PC-3 (cell line): ENCODE measurements around the gene WWC2. TPM values are rescaled to one million over a fixed set of nuclear protein-coding genes. Genes with fewer than 3 reads are reported as not detected.

Experiments used
- ATAC-seq: fragments of 200-7000 bp; cut with Tn5 transposase; 2 replicates; pipeline ENCODE4 v1.9.1; 2020; ENCODE audit warnings: mild to moderate bottlenecking, moderate library complexity
- BruUV-seq: library from RNA; stranded (reverse); fragments of 400-500 nt; replicated peaks from 2 replicates; lab custom pipeline; 2021; lab: Mats Ljungman, UMichigan
- CTCF ChIA-PET: fragments of 300-600 bp; sonication (Branson Sonifier 250); formaldehyde crosslinking; loops from one replicate; lab custom pipeline; 2022; ENCODE audit warnings: antibody characterized with exemption; lab: Charles Lee
- POLR2A ChIA-PET: fragments of 300-600 bp; sonication (Branson Sonifier 250); formaldehyde crosslinking; loops from one replicate; lab custom pipeline; 2022; ENCODE audit warnings: antibody characterized with exemption; ENCODE audit not compliant: unreplicated experiment; lab: Charles Lee
- DNase-seq: peaks from one replicate; pipeline ENCODE4 v3.0.0-alpha.2; 2015
- H2AFZ ChIP-seq: fragments of 300-600 bp; sonication (generic); 2 replicates; pipeline ENCODE4 v1.6.0; 2016; ENCODE audit warnings: antibody characterized with exemption, low read length
- H3F3A ChIP-seq: fragments of 300-600 bp; sonication (generic); one replicate; pipeline ENCODE4 v1.6.0; 2017; ENCODE audit warnings: antibody characterized with exemption, low read length, control low read depth, mild to moderate bottlenecking; ENCODE audit not compliant: unreplicated experiment
- H3K27ac ChIP-seq: fragments of 300-600 bp; sonication (generic); 2 replicates; pipeline ENCODE4 v1.5.1; 2016; ENCODE audit warnings: mild to moderate bottlenecking, low read length
- H3K27me3 ChIP-seq: fragments of 300-600 bp; sonication (generic); 2 replicates; pipeline ENCODE4 v1.6.1; 2016; ENCODE audit warnings: low read length, mixed read lengths
- H3K36me3 ChIP-seq: fragments of 300-600 bp; sonication (generic); 2 replicates; pipeline ENCODE4 v1.6.1; 2016; ENCODE audit warnings: low read depth, mixed run types, low read length, mixed read lengths
- H3K4me1 ChIP-seq: fragments of 300-600 bp; sonication (generic); 2 replicates; pipeline ENCODE4 v1.5.1; 2016; ENCODE audit warnings: low read length; ENCODE audit not compliant: insufficient read depth
- H3K4me2 ChIP-seq: fragments of 300-600 bp; sonication (generic); 2 replicates; pipeline ENCODE4 v1.6.0; 2016; ENCODE audit warnings: low read length
- H3K4me3 ChIP-seq: fragments of 300-600 bp; sonication (generic); 2 replicates; pipeline ENCODE4 v1.5.1; 2016; ENCODE audit warnings: mild to moderate bottlenecking, low read length, mixed read lengths
- H3K79me2 ChIP-seq: fragments of 300-600 bp; sonication (generic); 2 replicates; pipeline ENCODE4 v1.6.1; 2017; ENCODE audit warnings: low read length, mixed read lengths
- H3K9ac ChIP-seq: fragments of 300-600 bp; sonication (generic); 2 replicates; pipeline ENCODE4 v1.6.0; 2016; ENCODE audit warnings: mild to moderate bottlenecking, low read length
- H3K9me2 ChIP-seq: fragments of 300-600 bp; sonication (generic); replicated peaks from 2 replicates; pipeline ENCODE4 v1.6.1; 2016; ENCODE audit warnings: mixed run types, low read length, mixed read lengths
- H3K9me3 ChIP-seq: fragments of 300-600 bp; sonication (generic); 2 replicates; pipeline ENCODE4 v1.6.1; 2016; ENCODE audit warnings: low read length, mixed read lengths
- H4K20me1 ChIP-seq: fragments of 300-600 bp; sonication (generic); 2 replicates; pipeline ENCODE4 v1.6.1; 2016; ENCODE audit warnings: low read length, mixed read lengths
- CTCF ChIP-seq: fragments of 300-600 bp; sonication (generic); conservative IDR thresholded peaks from 2 replicates; pipeline ENCODE4 v1.5.1; 2017; ENCODE audit warnings: antibody characterized with exemption, low read depth, mild to moderate bottlenecking, low read length
- EZH2 ChIP-seq: fragments of 300-600 bp; sonication (generic); IDR thresholded peaks from one replicate; pipeline ENCODE4 v1.6.1; 2017; ENCODE audit warnings: antibody characterized with exemption, mild to moderate bottlenecking, low read length; ENCODE audit not compliant: unreplicated experiment
- EZH2phosphoT487 ChIP-seq: fragments of 300-600 bp; sonication (generic); IDR thresholded peaks from 2 replicates; pipeline ENCODE4 v1.6.1; 2018; ENCODE audit warnings: mild to moderate bottlenecking, antibody characterized with exemption, low read length, borderline replicate concordance
- intact Hi-C: fragments of 100-400 bp; cut with micrococcal nuclease; formaldehyde crosslinking; loops from 2 replicates; pipeline ENCODE4 v1.9.0; 2023
- total RNA-seq: library from RNA; depleted of rRNA; stranded (reverse); fragments of >200 nt; gene quantifications from 2 replicates; pipeline ENCODE4 v1.2.3, GENCODE V29; 2014

The WWC2 gene
- total RNA-seq, 1 experiment from 2014 or later = 15.8 TPM

- Histone ChIP-seq H4K20me1 (no peaks in the 10 kb centered on the region), H3K4me2 (no peak overlapping the region), H3K27me3 (no peaks in the 10 kb centered on the region), H3K9ac (no peak overlapping the region), H3K9me2 (no peaks in the 10 kb centered on the region), H3K79me2 (no peaks in the 10 kb centered on the region), H3K4me1 (peaks cover 37% of the 10 kb centered on the region), H3K4me3 (no peak overlapping the region), H3F3A (no peaks in the 10 kb centered on the region), H3K36me3 (no peaks in the 10 kb centered on the region; the same call in 1 of the 2 replicates), H2AFZ (no peak overlapping the region), H3K9me3 (no peaks in the 10 kb centered on the region), H3K27ac (no peak overlapping the region)
- TF ChIP-seq EZH2phosphoT487 = no peak
- TF ChIP-seq CTCF = no peak
- TF ChIP-seq EZH2 = no peak
- ATAC-seq = no peak
- BruUV-seq = no TSS peak
- DNase-seq = no peak
- intact Hi-C loops = loop anchor here (10.0 kb wide), 1 partner anchor 799 kb away; no protein-coding TSS in a partner anchor
- ChIA-PET POLR2A (no interaction called here), CTCF (no interaction called here)
Measured at GRCh38 chr4:183253451-183253850, 154.4 kb downstream of the WWC2 start.

GRCh38 chr4:183254162-183254561 lies 155.1 kb downstream of the WWC2 start:
- no peaks in the 10 kb centered on the region for H3K9me2 ChIP-seq
- H3K27me3 ChIP-seq = no peaks in the 10 kb centered on the region
- DNase-seq (peak; percentile 6), ATAC-seq (no peak; the same call in 1 of the 2 replicates)
- H3K27ac ChIP-seq = no peak overlapping the region
- H3K4me1 ChIP-seq = peaks cover 37% of the 10 kb centered on the region
- H3K4me3 ChIP-seq = no peak overlapping the region
- H2AFZ ChIP-seq = no peak overlapping the region
- H3K9ac ChIP-seq = no peak overlapping the region
- BruUV-seq = no TSS peak
- H3F3A ChIP-seq = no peaks in the 10 kb centered on the region
- H3K4me2 ChIP-seq = no peak overlapping the region
- intact Hi-C loops = loop anchor here (10.0 kb wide), 1 partner anchor 799 kb away; no protein-coding TSS in a partner anchor
- no peaks in the 10 kb centered on the region for H4K20me1 ChIP-seq
- ChIA-PET CTCF (no interaction called here), POLR2A (no interaction called here)
- no peaks in the 10 kb centered on the region for H3K79me2 ChIP-seq
- no peaks in the 10 kb centered on the region for H3K9me3 ChIP-seq
- TF ChIP-seq EZH2phosphoT487 (no peak), EZH2 (no peak), CTCF (no peak)
- no peaks in the 10 kb centered on the region; the same call in 1 of the 2 replicates for H3K36me3 ChIP-seq

- Histone ChIP-seq H3K36me3 (no peaks in the 10 kb centered on the region; the same call in 1 of the 2 replicates), H3K4me1 (peaks cover 40% of the 10 kb centered on the region), H3K4me3 (no peak overlapping the region), H3K27me3 (no peaks in the 10 kb centered on the region), H2AFZ (no peak overlapping the region), H3K27ac (peak overlapping the region; percentile 58), H3K79me2 (no peaks in the 10 kb centered on the region), H3K4me2 (peak overlapping the region; percentile 59), H3K9me2 (no peaks in the 10 kb centered on the region), H3K9me3 (no peaks in the 10 kb centered on the region), H3K9ac (peak overlapping the region; percentile 6; the same call in 1 of the 2 replicates), H3F3A (no peaks in the 10 kb centered on the region), H4K20me1 (no peaks in the 10 kb centered on the region)
- BruUV-seq = no TSS peak
- no peak for TF ChIP-seq EZH2phosphoT487
- no peak for TF ChIP-seq EZH2
- no peak for TF ChIP-seq CTCF
- ATAC-seq (peak; percentile 70), DNase-seq (peak; percentile 63)
- intact Hi-C loops = loop anchor here (10.0 kb wide), 1 partner anchor 801 kb away; no protein-coding TSS in a partner anchor
- POLR2A ChIA-PET = no interaction called here
- CTCF ChIA-PET = interaction anchor here (0.6 to 1.4 kb wide), 5 partner anchors 11 to 568 kb away, joined by 3 to 9 read pairs (median 5); partner anchors contain the start of gene WWC2
Measured at GRCh38 chr4:183255487-183255886, 156.4 kb downstream of the WWC2 start.
